ENCODE results near the gene SLCO6A1. TPM values are rescaled to one million over a fixed set of nuclear protein-coding genes. Genes with fewer than 3 reads are reported as not detected.

The SLCO6A1 gene
- total and polyA plus RNA-seq, 2 donors from 2014 or later, result not detected

DNA sequence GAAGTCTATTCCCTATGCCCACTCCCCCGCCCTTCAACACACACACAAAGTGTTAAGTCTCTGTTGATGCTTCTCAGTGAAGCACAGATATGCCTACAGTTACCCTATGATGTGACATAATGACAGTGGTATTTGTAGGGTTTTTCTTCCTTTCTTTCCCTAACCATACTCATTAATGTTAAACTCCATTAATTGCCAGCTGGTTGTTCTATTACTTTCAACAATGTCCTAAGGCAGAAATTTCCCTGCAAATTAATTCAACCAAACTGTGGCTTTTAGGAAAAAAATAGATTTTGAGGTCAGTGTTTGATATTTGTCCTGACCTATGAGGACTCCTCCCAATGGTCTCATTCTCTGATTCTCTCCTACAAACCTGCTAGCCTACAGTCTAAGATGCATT lies 38.2 kb upstream of the SLCO6A1 start:
- TF ChIP-seq, protein P1, sequence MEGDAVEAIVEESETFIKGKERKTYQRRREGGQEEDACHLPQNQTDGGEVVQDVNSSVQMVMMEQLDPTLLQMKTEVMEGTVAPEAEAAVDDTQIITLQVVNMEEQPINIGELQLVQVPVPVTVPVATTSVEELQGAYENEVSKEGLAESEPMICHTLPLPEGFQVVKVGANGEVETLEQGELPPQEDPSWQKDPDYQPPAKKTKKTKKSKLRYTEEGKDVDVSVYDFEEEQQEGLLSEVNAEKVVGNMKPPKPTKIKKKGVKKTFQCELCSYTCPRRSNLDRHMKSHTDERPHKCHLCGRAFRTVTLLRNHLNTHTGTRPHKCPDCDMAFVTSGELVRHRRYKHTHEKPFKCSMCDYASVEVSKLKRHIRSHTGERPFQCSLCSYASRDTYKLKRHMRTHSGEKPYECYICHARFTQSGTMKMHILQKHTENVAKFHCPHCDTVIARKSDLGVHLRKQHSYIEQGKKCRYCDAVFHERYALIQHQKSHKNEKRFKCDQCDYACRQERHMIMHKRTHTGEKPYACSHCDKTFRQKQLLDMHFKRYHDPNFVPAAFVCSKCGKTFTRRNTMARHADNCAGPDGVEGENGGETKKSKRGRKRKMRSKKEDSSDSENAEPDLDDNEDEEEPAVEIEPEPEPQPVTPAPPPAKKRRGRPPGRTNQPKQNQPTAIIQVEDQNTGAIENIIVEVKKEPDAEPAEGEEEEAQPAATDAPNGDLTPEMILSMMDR (IDR thresholded peaks at IDR 0.05; ENCODE audit: borderline replicate concordance, extremely low read depth, insufficient read depth), result no peak
- intact Hi-C loops (cut with DNase I), result no loop called here
- Histone ChIP-seq H3K9me3 (ENCODE audit: control insufficient read depth in 2 of 3, insufficient read depth in 1 of 3, low read length in 3 of 3) (no peaks in the 10 kb centered on the region), H3K36me3 (ENCODE audit: control insufficient read depth in 2 of 3, insufficient read depth in 3 of 3, low read length in 3 of 3) (no peaks in the 10 kb centered on the region), H3K4me1 (ENCODE audit: control insufficient read depth in 2 of 3, insufficient read depth in 2 of 3, low read depth in 1 of 3, low read length in 3 of 3) (peaks cover 0 to 5% (median 2%) of the 10 kb centered on the region in 3 donors), H3K27ac (ENCODE audit: low read depth in 2 of 2, low read length in 2 of 2) (no peak overlapping the region), H3K9ac (ENCODE audit: low read length in 3 of 3) (no peak overlapping the region), H3K4me3 (ENCODE audit: low read length in 3 of 3) (no peak overlapping the region), H3K27me3 (ENCODE audit: control insufficient read depth, insufficient read depth, low read length) (no peaks in the 10 kb centered on the region)
- DNase-seq (no peak), FAIRE-seq (no peak)

DNA sequence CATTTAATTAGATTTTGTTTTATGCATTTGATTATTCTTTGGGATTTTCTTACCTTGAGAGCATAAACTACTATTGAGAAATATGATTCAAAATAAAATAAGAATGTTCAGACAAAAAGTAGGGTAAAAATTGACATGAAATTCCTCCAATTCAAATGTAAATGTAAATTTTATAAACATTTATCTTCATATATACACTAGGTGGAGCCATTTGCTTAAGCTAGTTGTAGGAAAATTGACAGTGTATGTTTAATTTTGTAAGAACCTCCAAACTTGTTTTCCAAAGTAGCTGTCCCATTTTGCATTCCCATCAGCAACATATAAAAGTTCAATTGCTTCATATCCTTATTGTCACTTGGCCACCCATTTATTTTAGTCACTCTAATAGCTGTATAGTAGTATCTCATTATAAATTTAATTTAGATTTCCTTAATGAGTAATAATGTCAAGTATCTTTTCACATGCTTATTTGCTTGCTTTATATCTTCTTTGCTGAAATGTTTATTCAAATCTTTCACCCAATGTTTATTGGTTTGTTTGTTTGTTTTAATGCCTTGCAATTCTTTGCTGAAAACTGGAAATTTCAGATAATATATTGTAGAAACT lies 37.6 kb upstream of the SLCO6A1 start:
- Histone ChIP-seq H3K4me1 (ENCODE audit: control insufficient read depth in 2 of 3, insufficient read depth in 2 of 3, low read depth in 1 of 3, low read length in 3 of 3) (peaks cover 0 to 5% (median 2%) of the 10 kb centered on the region in 3 donors), H3K9me3 (ENCODE audit: control insufficient read depth in 2 of 3, insufficient read depth in 1 of 3, low read length in 3 of 3) (no peaks in the 10 kb centered on the region), H3K36me3 (ENCODE audit: control insufficient read depth in 2 of 3, insufficient read depth in 3 of 3, low read length in 3 of 3) (no peaks in the 10 kb centered on the region), H3K27ac (ENCODE audit: low read depth in 2 of 2, low read length in 2 of 2) (no peak overlapping the region), H3K4me3 (ENCODE audit: low read length in 3 of 3) (no peak overlapping the region), H3K27me3 (ENCODE audit: control insufficient read depth, insufficient read depth, low read length) (no peaks in the 10 kb centered on the region), H3K9ac (ENCODE audit: low read length in 3 of 3) (no peak overlapping the region)
- FAIRE-seq, result peak; percentile 19
- DNase-seq, result peak in 1 of 5 donors; percentile 46
- intact Hi-C loops (cut with DNase I), result no loop called here
- TF ChIP-seq, protein P1 (IDR thresholded peaks at IDR 0.05; ENCODE audit: borderline replicate concordance, extremely low read depth, insufficient read depth), result peak; percentile 21

DNA sequence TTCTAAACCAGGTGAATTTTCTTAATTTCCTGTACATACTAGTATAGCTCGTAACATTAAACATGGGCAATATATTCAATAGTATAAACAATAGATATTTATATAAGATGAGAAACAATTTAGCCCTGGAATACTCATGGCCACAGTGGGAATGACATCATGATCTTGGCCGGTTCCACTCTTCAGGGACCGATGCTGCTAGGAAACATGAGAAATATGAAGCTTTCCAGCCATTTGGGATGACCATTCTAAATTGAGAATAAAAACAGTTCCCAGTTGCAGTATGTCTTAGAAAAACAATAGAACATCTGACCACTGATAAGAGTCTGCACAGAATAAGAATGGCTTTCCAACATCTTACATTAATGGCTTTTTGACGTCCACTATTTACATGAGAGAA lies 33.3 kb upstream of the SLCO6A1 start:
- H3K9ac ChIP-seq (ENCODE audit: low read length in 3 of 3), result no peak overlapping the region
- no peaks in the 10 kb centered on the region for H3K4me1 ChIP-seq (ENCODE audit: control insufficient read depth in 2 of 3, insufficient read depth in 2 of 3, low read depth in 1 of 3, low read length in 3 of 3)
- intact Hi-C loops (cut with DNase I), result no loop called here
- H3K27me3 ChIP-seq (ENCODE audit: control insufficient read depth, insufficient read depth, low read length), result no peaks in the 10 kb centered on the region
- H3K4me3 ChIP-seq (ENCODE audit: low read length in 3 of 3), result no peak overlapping the region
- H3K36me3 ChIP-seq (ENCODE audit: control insufficient read depth in 2 of 3, insufficient read depth in 3 of 3, low read length in 3 of 3), result no peaks in the 10 kb centered on the region
- H3K27ac ChIP-seq (ENCODE audit: low read depth in 2 of 2, low read length in 2 of 2), result no peak overlapping the region
- FAIRE-seq (no peak), DNase-seq (no peak)
- TF ChIP-seq, protein P1 (IDR thresholded peaks at IDR 0.05; ENCODE audit: borderline replicate concordance, extremely low read depth, insufficient read depth), result no peak
- no peaks in the 10 kb centered on the region for H3K9me3 ChIP-seq (ENCODE audit: control insufficient read depth in 2 of 3, insufficient read depth in 1 of 3, low read length in 3 of 3)

DNA sequence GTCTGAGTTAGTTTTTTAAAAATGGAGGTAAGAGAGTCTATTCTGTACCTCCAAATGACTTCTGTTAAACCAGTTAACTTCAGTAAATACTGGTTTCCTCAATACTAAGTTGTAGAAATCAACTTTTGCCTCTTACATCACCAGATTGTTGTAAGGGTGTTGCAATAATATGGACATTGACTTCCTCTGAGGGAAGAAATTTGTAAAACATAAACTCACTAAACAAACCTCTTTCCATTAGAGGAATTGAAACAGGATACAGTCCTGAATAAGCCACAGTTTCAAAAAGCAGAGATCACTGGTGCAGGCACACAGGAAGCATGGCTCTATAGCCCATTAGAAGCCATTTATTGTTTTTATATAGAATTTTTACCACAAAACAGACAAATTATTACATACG lies 32.7 kb upstream of the SLCO6A1 start:
- Histone ChIP-seq H3K27me3 (ENCODE audit: control insufficient read depth, insufficient read depth, low read length) (no peaks in the 10 kb centered on the region), H3K27ac (ENCODE audit: low read depth in 2 of 2, low read length in 2 of 2) (no peak overlapping the region), H3K36me3 (ENCODE audit: control insufficient read depth in 2 of 3, insufficient read depth in 3 of 3, low read length in 3 of 3) (no peaks in the 10 kb centered on the region), H3K4me1 (ENCODE audit: control insufficient read depth in 2 of 3, insufficient read depth in 2 of 3, low read depth in 1 of 3, low read length in 3 of 3) (no peaks in the 10 kb centered on the region), H3K4me3 (ENCODE audit: low read length in 3 of 3) (no peak overlapping the region), H3K9me3 (ENCODE audit: control insufficient read depth in 2 of 3, insufficient read depth in 1 of 3, low read length in 3 of 3) (no peaks in the 10 kb centered on the region), H3K9ac (ENCODE audit: low read length in 3 of 3) (no peak overlapping the region)
- FAIRE-seq, result no peak
- TF ChIP-seq, protein P1 (IDR thresholded peaks at IDR 0.05; ENCODE audit: borderline replicate concordance, extremely low read depth, insufficient read depth), result no peak
- DNase-seq, result no peak
- intact Hi-C loops (cut with DNase I), result no loop called here
